Epithelial cell of proximal tubule (primary cell): ENCODE data around the gene NFKBIZ. TPM values are rescaled to one million over a fixed set of nuclear protein-coding genes. Genes with fewer than 3 reads are reported as not detected.

Experiments used
- DNase-seq: peaks from one replicate; pipeline ENCODE4 v3.0.0-alpha.2; 2011; ENCODE audit warnings: low read depth
- H3K4me3 ChIP-seq: 2 replicates; pipeline ENCODE4 v1.5.1; 2011; ENCODE audit warnings: low read depth, mild to moderate bottlenecking, low read length
- total RNA-seq: library from RNA; depleted of rRNA; stranded (reverse); fragments of >200 nt; gene quantifications from 2 replicates; pipeline ENCODE4 v1.2.3, GENCODE V29; 2015
- TF ChIP-seq, protein P1 (sequence below): conservative IDR thresholded peaks from 2 replicates; pipeline ENCODE4 v1.5.1; 2012; ENCODE audit warnings: low read depth, mild to moderate bottlenecking, low read length

The NFKBIZ gene
- total RNA-seq, 1 donor from 2014 or later: 140 TPM

GRCh38 chr3:101833446-101833974, 15.8 kb upstream of the NFKBIZ start:
- TF ChIP-seq, protein P1, sequence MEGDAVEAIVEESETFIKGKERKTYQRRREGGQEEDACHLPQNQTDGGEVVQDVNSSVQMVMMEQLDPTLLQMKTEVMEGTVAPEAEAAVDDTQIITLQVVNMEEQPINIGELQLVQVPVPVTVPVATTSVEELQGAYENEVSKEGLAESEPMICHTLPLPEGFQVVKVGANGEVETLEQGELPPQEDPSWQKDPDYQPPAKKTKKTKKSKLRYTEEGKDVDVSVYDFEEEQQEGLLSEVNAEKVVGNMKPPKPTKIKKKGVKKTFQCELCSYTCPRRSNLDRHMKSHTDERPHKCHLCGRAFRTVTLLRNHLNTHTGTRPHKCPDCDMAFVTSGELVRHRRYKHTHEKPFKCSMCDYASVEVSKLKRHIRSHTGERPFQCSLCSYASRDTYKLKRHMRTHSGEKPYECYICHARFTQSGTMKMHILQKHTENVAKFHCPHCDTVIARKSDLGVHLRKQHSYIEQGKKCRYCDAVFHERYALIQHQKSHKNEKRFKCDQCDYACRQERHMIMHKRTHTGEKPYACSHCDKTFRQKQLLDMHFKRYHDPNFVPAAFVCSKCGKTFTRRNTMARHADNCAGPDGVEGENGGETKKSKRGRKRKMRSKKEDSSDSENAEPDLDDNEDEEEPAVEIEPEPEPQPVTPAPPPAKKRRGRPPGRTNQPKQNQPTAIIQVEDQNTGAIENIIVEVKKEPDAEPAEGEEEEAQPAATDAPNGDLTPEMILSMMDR: no peak
- DNase-seq: no peak
- no peak overlapping the region for H3K4me3 ChIP-seq

DNA sequence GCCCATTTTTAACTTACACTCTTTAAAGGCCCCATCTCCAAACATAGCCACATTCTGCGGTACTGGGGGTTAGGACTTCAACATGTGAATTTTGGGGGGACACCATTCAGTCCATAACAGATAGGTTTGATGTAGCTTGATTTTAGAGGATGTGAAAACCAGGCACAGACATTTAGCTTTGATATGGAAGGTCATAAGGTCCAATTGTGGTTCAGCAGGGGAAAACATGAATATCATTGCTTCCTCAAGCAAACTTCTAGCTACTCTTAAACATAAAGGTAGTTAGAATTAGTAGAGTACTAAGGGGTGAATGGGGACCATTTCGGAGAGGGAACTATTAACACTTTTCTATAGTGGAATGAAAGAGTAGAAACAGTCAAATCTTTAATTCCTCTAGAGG, 13.6 kb upstream of the NFKBIZ start:
- TF ChIP-seq, protein P1: no peak
- no peak for DNase-seq
- H3K4me3 ChIP-seq: no peak overlapping the region

DNA sequence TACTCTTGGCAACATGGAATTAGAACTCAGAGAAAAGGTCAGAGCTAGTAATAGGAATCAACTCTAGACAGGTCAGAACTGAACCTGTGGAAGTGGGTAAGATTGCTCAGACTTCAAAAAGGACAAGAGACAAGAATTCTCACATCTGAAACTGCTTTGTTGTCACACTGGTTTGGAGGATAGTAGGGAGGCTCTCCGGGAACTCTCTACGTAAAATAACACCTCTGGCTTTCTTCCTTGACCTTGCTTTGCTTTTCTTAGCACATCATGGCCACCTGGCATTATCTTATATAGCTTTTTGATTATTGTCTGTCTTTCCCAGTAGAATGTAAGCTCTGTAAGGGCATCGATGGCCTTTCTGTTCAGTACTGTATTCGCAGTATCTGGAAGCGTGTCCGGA, 13.2 kb upstream of the NFKBIZ start:
- no peak for DNase-seq
- TF ChIP-seq, protein P1: no peak
- H3K4me3 ChIP-seq: no peak overlapping the region

GRCh38 chr3:101836652-101837598, 12.4 kb upstream of the NFKBIZ start:
- DNase-seq: peak; percentile 63
- no peak overlapping the region for H3K4me3 ChIP-seq
- TF ChIP-seq, protein P1: no peak

- no peak overlapping the region for H3K4me3 ChIP-seq
- TF ChIP-seq, protein P1: no peak
- no peak for DNase-seq
These were observed 10.6 kb upstream of the NFKBIZ start for GRCh38 chr3:101838691-101839090.

GRCh38 chr3:101840066-101840465, 9.2 kb upstream of the NFKBIZ start:
- TF ChIP-seq, protein P1: no peak
- no peak overlapping the region for H3K4me3 ChIP-seq
- DNase-seq: no peak
